ENCODE data around the gene NCOA7.

DNA sequence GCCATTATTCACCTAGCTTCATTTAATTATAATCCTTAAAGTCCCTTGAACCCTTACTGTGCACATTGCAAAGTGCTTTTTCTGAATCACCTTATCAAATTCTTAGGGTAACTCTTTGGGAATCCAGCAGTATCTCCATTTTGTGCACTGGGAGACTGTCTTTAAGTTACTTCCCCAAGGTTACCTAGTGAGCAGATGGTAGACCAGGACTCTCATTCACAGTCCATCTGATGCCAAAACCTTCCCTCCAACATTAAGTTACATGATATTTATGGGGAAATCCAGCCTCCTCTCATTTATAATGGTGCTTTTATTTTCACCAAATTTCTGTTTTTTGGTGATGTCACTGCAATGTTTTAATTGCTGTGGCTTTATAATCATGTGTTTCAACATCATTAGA lies 75.7 kb downstream of the NCOA7 start:
- no peak for TF ChIP-seq CTCF (IDR thresholded peaks at IDR 0.05)
- TF ChIP-seq ZFX (IDR thresholded peaks at IDR 0.05; ENCODE audit: borderline replicate concordance), result no peak

Data from 22Rv1 (cell line).